Panc1 (cell line): ENCODE data around the gene PRRX1. TPM values are rescaled to one million over a fixed set of nuclear protein-coding genes. Genes with fewer than 3 reads are reported as not detected.

Experiments
- ATAC-seq: fragments of 200-7000 bp; cut with Tn5 transposase; 2 replicates; pipeline ENCODE4 v1.9.1; 2020; ENCODE audit warnings: mild to moderate bottlenecking, moderate library complexity
- BruUV-seq: library from RNA; stranded (reverse); fragments of 400-500 nt; replicated peaks from 2 replicates; lab custom pipeline; 2021; lab: Mats Ljungman, UMichigan
- CTCF ChIA-PET: fragments of 300-600 bp; sonication (Branson Sonifier 250); formaldehyde crosslinking; loops from one replicate; lab custom pipeline; 2022; ENCODE audit warnings: antibody characterized with exemption; lab: Charles Lee
- POLR2A ChIA-PET: fragments of 300-600 bp; sonication (Branson Sonifier 250); formaldehyde crosslinking; loops from one replicate; lab custom pipeline; 2022; ENCODE audit warnings: antibody characterized with exemption; lab: Charles Lee
- DNase-seq: peaks from one replicate; pipeline ENCODE4 v3.0.0-alpha.2; 2010; ENCODE audit warnings: low read depth, low spot score
- H3K27ac ChIP-seq: 2 replicates; pipeline ENCODE4 v1.5.1; 2011; ENCODE audit warnings: mild to moderate bottlenecking, low read length, inconsistent platforms
- H3K27me3 ChIP-seq: fragments of 200-500 bp; sonication (Bioruptor generic); 2 replicates; pipeline ENCODE4 v1.6.0; 2014; ENCODE audit warnings: low read length, inconsistent platforms; ENCODE audit not compliant: control insufficient read depth, insufficient read depth
- H3K36me3 ChIP-seq: fragments of 200-500 bp; sonication (Bioruptor generic); 2 replicates; pipeline ENCODE4 v1.5.1; 2014; ENCODE audit warnings: inconsistent platforms, mild to moderate bottlenecking, low read length, moderate library complexity; ENCODE audit not compliant: control insufficient read depth, insufficient read depth
- H3K4me1 ChIP-seq: 2 replicates; pipeline ENCODE4 v1.5.1; 2011; ENCODE audit warnings: inconsistent platforms, mild to moderate bottlenecking, low read length, moderate library complexity; ENCODE audit not compliant: control insufficient read depth, insufficient read depth
- H3K4me3 ChIP-seq, 2 experiments: 2 replicates each; pipeline ENCODE4 v1.5.1; 2011 to 2012; ENCODE audit warnings: low read depth in 2 of 2, low read length in 2 of 2, mild to moderate bottlenecking in 2 of 2, inconsistent platforms in 1 of 2, moderate library complexity in 1 of 2
- H3K9me3 ChIP-seq: fragments of 200-500 bp; sonication (Bioruptor generic); 2 replicates; pipeline ENCODE4 v1.5.1; 2014; ENCODE audit warnings: low read depth, mild to moderate bottlenecking, inconsistent platforms, low read length, moderate library complexity; ENCODE audit not compliant: control insufficient read depth, insufficient read depth
- POLR2AphosphoS5 ChIP-seq: IDR thresholded peaks from 2 replicates; pipeline ENCODE4 v1.6.1; 2012; ENCODE audit warnings: mild to moderate bottlenecking, low read depth, low read length, moderate library complexity
- REST ChIP-seq, 2 experiments: IDR thresholded peaks; 2 replicates each; pipeline ENCODE4 v1.6.1; 2011 to 2012; ENCODE audit warnings: low read depth in 2 of 2, control low read depth in 1 of 2, low read length in 1 of 2, mild to moderate bottlenecking in 1 of 2, moderate library complexity in 1 of 2; ENCODE audit not compliant: insufficient read depth in 1 of 2
- SIN3A ChIP-seq: IDR thresholded peaks from 2 replicates; pipeline ENCODE4 v1.6.1; 2012; ENCODE audit warnings: low read depth, mild to moderate bottlenecking, low read length, moderate library complexity, borderline replicate concordance; ENCODE audit not compliant: insufficient read depth
- TCF7L2 ChIP-seq: IDR thresholded peaks from 2 replicates; pipeline ENCODE4 v1.6.1; 2011; ENCODE audit warnings: mild to moderate bottlenecking, low read depth, low read length, inconsistent platforms
- in situ Hi-C: cut with HindIII; loops from 2 replicates; pipeline ENCODE4 v1.10.0; 2016; ENCODE audit warnings: low sequenced_read_pairs, low pct_unique_long_range_greater_than_20kb
- intact Hi-C: fragments of 100-400 bp; cut with micrococcal nuclease; formaldehyde crosslinking; loops from one replicate; pipeline ENCODE4 v1.10.0; 2022; ENCODE audit not compliant: unreplicated experiment
- total RNA-seq: library from RNA; stranded (reverse); gene quantifications from one replicate; pipeline ENCODE4 v1.2.1, GENCODE V29; 2021; ENCODE audit not compliant: unreplicated experiment
- TF ChIP-seq, protein P1 (sequence below): fragments of 450-650 bp; IDR thresholded peaks from 2 replicates; pipeline ENCODE4 v1.5.1; 2017; ENCODE audit warnings: mild to moderate bottlenecking

Gene PRRX1
- total RNA-seq, 1 experiment from 2014 or later = 0.69 TPM

- in situ Hi-C loops (no loop called here), intact Hi-C loops (no loop called here)
- DNase-seq = no peak
- no peak for ATAC-seq
- BruUV-seq = no TSS peak
- no peak overlapping the region for H3K27ac ChIP-seq
- peaks cover 8% of the 10 kb centered on the region; the same call in 1 of the 2 replicates for H3K27me3 ChIP-seq
- no peaks in the 10 kb centered on the region for H3K36me3 ChIP-seq
- ChIA-PET POLR2A (no interaction called here), CTCF (no interaction called here)
- no peaks in the 10 kb centered on the region for H3K4me1 ChIP-seq
- H3K4me3 ChIP-seq = no peak overlapping the region
- TF ChIP-seq TCF7L2 = no peak
- no peak for TF ChIP-seq POLR2AphosphoS5
- no peak for TF ChIP-seq SIN3A
- TF ChIP-seq REST (IDR thresholded peaks at IDR 0.05; ENCODE audit: insufficient read depth in 1 of 2, low read depth in 2 of 2, low read length in 1 of 2) = no peak
- TF ChIP-seq, protein P1, sequence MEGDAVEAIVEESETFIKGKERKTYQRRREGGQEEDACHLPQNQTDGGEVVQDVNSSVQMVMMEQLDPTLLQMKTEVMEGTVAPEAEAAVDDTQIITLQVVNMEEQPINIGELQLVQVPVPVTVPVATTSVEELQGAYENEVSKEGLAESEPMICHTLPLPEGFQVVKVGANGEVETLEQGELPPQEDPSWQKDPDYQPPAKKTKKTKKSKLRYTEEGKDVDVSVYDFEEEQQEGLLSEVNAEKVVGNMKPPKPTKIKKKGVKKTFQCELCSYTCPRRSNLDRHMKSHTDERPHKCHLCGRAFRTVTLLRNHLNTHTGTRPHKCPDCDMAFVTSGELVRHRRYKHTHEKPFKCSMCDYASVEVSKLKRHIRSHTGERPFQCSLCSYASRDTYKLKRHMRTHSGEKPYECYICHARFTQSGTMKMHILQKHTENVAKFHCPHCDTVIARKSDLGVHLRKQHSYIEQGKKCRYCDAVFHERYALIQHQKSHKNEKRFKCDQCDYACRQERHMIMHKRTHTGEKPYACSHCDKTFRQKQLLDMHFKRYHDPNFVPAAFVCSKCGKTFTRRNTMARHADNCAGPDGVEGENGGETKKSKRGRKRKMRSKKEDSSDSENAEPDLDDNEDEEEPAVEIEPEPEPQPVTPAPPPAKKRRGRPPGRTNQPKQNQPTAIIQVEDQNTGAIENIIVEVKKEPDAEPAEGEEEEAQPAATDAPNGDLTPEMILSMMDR = no peak
- H3K9me3 ChIP-seq = no peaks in the 10 kb centered on the region
Observed at GRCh38 chr1:170660281-170660713, 3.6 kb upstream of the PRRX1 start.

DNA sequence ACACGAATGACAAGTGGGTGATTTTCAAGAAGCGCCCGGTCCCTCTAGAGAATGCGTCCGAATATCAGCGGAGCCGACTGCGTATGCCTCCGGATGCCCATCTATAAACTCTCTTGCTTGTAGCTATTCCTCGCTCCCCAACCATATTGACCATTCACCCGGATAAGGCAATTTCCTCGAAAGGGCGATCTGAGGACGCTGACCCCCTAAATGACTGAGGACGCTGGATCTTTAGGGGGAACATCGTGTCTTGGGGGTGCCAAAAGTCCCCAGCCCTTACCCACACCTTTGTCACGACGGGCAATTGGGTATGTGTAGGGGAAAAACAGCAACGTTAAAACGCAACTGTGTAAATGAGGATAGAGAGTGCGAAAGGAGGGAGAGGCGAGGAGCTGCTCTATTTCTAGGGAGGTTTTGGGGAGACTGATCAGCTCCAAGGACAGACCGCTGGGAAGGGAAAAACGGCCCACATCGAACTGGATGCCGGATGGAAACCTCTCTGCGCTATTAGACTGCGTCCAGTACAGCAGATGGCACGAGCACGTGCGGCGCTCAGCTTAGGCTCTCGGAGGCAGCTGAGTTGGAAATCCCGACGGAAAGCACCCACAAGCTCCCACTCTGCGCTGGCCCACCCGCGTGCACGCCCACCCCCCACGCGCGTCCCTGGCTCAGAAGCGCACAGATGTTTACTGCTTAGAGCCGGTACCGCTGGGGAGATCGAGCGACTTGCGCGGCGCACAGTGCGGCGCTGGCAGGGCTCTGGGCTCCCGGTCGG is 2.9 kb upstream of the PRRX1 start:
- ATAC-seq (no peak), DNase-seq (no peak)
- in situ Hi-C loops (no loop called here), intact Hi-C loops (no loop called here)
- POLR2A ChIA-PET = no interaction called here
- Histone ChIP-seq H3K4me1 (no peaks in the 10 kb centered on the region), H3K27ac (no peak overlapping the region), H3K9me3 (no peaks in the 10 kb centered on the region), H3K4me3 (no peak overlapping the region), H3K27me3 (peaks cover 8% of the 10 kb centered on the region; the same call in 1 of the 2 replicates), H3K36me3 (no peaks in the 10 kb centered on the region)
- no TSS peak for BruUV-seq
- no peak for TF ChIP-seq REST (IDR thresholded peaks at IDR 0.05; ENCODE audit: insufficient read depth in 1 of 2, low read depth in 2 of 2, low read length in 1 of 2)
- TF ChIP-seq TCF7L2 = no peak
- no peak for TF ChIP-seq POLR2AphosphoS5
- no peak for TF ChIP-seq SIN3A
- TF ChIP-seq, protein P1 = no peak
- CTCF ChIA-PET = no interaction called here
